HEK293 (cell line): ENCODE data around the gene SERTAD4.

Source experiments
- ATF2 ChIP-seq: fragments of 450-650 bp; formaldehyde crosslinking; IDR thresholded peaks from 2 replicates; pipeline ENCODE4 v1.5.1; 2016; ENCODE audit warnings: missing biosample characterization, missing genetic modification characterization, low read depth
- CTCF ChIP-seq: fragments of 450-650 bp; formaldehyde crosslinking; IDR thresholded peaks from 2 replicates; pipeline ENCODE4 v1.5.1; 2016; ENCODE audit warnings: missing biosample characterization, missing genetic modification characterization
- KLF10 ChIP-seq: fragments of 450-650 bp; IDR thresholded peaks from 2 replicates; pipeline ENCODE4 v1.5.1; 2018; ENCODE audit warnings: missing biosample characterization, mild to moderate bottlenecking, missing genetic modification characterization
- REST ChIP-seq: fragments of 450-650 bp; formaldehyde crosslinking; IDR thresholded peaks from 2 replicates; pipeline ENCODE4 v1.5.1; 2016; ENCODE audit warnings: missing biosample characterization, missing genetic modification characterization
- SETDB1 ChIP-seq: IDR thresholded peaks from one replicate; pipeline ENCODE4 v1.6.1; 2017; ENCODE audit warnings: mild to moderate bottlenecking, low read length, moderate library complexity, mixed read lengths; ENCODE audit not compliant: insufficient read length
- SP2 ChIP-seq: fragments of 450-650 bp; formaldehyde crosslinking; IDR thresholded peaks from 2 replicates; pipeline ENCODE4 v1.5.1; 2016; ENCODE audit warnings: missing biosample characterization, missing genetic modification characterization
- ZNF184 ChIP-seq: fragments of 450-650 bp; IDR thresholded peaks from 2 replicates; pipeline ENCODE4 v1.5.1; 2018; ENCODE audit warnings: missing biosample characterization, mild to moderate bottlenecking, missing genetic modification characterization
- ZNF561 ChIP-seq: fragments of 450-650 bp; IDR thresholded peaks from 2 replicates; pipeline ENCODE4 v1.5.1; 2018; ENCODE audit warnings: missing biosample characterization, missing genetic modification characterization, borderline replicate concordance
- ZNF623 ChIP-seq: fragments of 450-650 bp; formaldehyde crosslinking; IDR thresholded peaks from 2 replicates; pipeline ENCODE4 v1.5.1; 2016; ENCODE audit warnings: missing biosample characterization, missing genetic modification characterization
- ZNF777 ChIP-seq: fragments of 450-650 bp; formaldehyde crosslinking; IDR thresholded peaks from 2 replicates; pipeline ENCODE4 v1.5.1; 2017; ENCODE audit warnings: missing biosample characterization, missing genetic modification characterization, borderline replicate concordance
- ZXDB ChIP-seq: fragments of 450-650 bp; formaldehyde crosslinking; IDR thresholded peaks from 2 replicates; pipeline ENCODE4 v1.5.1; 2016; ENCODE audit warnings: missing biosample characterization, missing genetic modification characterization

GRCh38 chr1:210231846-210232510 is 618 bp upstream of the SERTAD4 start:
- no peak for TF ChIP-seq ZNF561
- no peak for TF ChIP-seq CTCF (tag by site-specific recombination)
- TF ChIP-seq ZXDB, result no peak
- TF ChIP-seq REST (tag by site-specific recombination), result no peak
- no peak for TF ChIP-seq ATF2 (tag by site-specific recombination)
- peak; percentile 51 for TF ChIP-seq SP2 (tag by site-specific recombination)
- TF ChIP-seq KLF10 (tag by site-specific recombination), result 0 out of 2 replicates have a peak, but pooled peaks have one; percentile 33
- TF ChIP-seq ZNF623 (tag by site-specific recombination), result no peak
- TF ChIP-seq ZNF777 (tag by site-specific recombination), result no peak
- TF ChIP-seq SETDB1, result no peak
- TF ChIP-seq ZNF184 (tag by site-specific recombination), result no peak
